ENCODE data around the gene CYP2W1.

GRCh38 chr7:1028044-1028770 is 45.2 kb downstream of the CYP2W1 start:
- TF ChIP-seq CTCF (IDR thresholded peaks at IDR 0.05): no peak
- no peak for TF ChIP-seq POLR2A (IDR thresholded peaks at IDR 0.05)
